C4-2B (cell line): ENCODE measurements around the gene RHOD.

Experiments used
- H3K27ac ChIP-seq: fragments of 450-650 bp; 2 replicates; pipeline ENCODE4 v1.5.1; 2017
- CTCF ChIP-seq: fragments of 450-650 bp; conservative IDR thresholded peaks from 2 replicates; pipeline ENCODE4 v1.5.1; 2017; ENCODE audit warnings: mild to moderate bottlenecking
- ZFX ChIP-seq: fragments of 450-650 bp; IDR thresholded peaks from 2 replicates; pipeline ENCODE4 v1.6.1; 2017

The RHOD gene

DNA sequence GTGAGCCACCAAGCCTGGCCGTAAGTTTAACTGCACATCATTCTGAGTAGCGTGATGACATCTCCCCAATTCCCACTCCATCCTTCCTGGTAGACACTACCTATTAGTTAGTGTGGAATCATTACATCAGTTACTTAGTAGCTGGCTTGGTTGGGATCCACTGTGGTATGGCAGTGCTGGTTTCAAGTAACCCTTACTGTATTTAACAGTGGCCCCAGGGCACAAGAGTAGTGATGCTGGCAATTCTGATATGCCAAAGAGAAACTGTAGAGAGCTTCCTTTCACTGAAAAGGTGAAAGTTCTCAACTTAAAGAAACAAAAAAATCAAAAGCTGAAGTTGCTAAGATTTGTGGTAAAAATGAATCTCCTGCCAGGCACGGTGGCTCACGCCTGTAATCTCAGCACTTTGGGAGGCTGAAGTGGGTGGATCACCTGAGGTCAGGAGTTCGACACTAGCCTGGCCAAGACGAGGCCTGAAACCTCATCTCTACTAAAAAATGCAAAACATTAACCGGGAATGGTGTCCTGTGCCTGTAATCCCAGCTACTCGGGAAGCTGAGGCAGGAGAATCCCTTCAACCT lies 27.2 kb downstream of the RHOD start:
- TF ChIP-seq CTCF = no peak
- TF ChIP-seq ZFX = no peak
- H3K27ac ChIP-seq = no peak overlapping the region

DNA sequence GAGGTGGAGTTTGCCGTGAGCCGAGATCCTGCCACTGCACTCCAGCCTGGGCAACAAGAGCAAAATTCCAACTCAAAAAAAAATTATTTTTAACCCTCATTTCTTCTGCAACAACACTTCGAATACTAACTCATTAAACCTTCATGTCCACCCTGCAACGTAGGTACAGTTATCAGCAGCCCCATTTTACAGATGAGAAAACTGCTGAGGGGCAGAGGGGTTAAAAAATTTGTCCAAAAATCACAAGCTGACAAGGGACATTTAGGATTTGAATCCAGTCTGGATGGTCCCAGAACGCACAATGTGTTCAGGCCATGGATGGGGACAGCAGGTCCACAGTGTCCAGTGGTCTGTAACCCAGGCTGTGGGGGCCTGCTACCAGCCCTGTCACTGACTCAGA lies 29.0 kb downstream of the RHOD start:
- TF ChIP-seq CTCF (no peak), ZFX (no peak)
- H3K27ac ChIP-seq = no peak overlapping the region

- TF ChIP-seq CTCF (no peak), ZFX (no peak)
- no peak overlapping the region for H3K27ac ChIP-seq
Observed at GRCh38 chr11:67090717-67091116, 34.1 kb downstream of the RHOD start.

DNA sequence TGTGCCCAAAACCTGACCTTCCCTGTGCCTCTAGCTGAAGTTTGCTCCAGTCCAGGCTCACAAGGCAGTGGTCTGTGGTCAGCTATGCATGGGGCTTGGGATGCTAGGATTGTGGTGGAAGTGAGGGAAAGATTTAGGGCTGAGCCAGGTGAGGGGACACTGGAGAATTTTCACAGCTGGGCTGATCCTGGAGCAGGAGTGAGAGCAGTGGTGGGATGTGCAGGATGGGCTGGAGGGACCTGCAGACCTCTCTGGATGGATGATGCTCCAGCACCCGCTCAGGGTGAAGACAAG lies 38.5 kb downstream of the RHOD start:
- TF ChIP-seq CTCF = no peak
- TF ChIP-seq ZFX = no peak
- no peak overlapping the region for H3K27ac ChIP-seq

- no peak for TF ChIP-seq CTCF
- no peak for TF ChIP-seq ZFX
Observed at GRCh38 chr11:67098799-67099429, 42.3 kb downstream of the RHOD start.

GRCh38 chr11:67099831-67100324 lies 43.2 kb downstream of the RHOD start:
- TF ChIP-seq ZFX = no peak
- H3K27ac ChIP-seq = no peak overlapping the region

More at GRCh38 chr11:67098799-67099429, 42.3 kb downstream of the RHOD start:
- no peak overlapping the region for H3K27ac ChIP-seq

- no peak for TF ChIP-seq ZFX
- no peak for TF ChIP-seq CTCF
- no peak overlapping the region for H3K27ac ChIP-seq
Observed at GRCh38 chr11:67102664-67103063, 46.0 kb downstream of the RHOD start.

DNA sequence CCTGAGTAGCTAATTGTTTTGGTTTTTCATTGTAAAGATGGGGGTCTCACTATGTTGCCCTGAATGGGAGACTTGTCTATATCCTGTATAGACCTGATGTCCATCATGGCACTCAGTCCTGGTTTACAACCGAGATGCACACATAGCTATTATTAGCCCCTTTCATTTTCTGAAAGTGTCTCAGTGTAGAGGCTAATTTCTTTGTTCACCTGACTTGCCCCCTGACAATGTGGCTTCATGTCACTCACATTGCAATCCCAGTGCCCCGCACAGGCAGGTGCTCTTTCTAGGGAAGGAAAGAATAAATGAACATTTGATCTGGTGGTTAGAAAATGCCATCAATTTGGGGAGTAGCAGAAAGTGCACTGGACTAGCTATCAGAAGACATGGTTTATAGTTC lies 49.3 kb downstream of the RHOD start:
- no peak for TF ChIP-seq ZFX
- no peak for TF ChIP-seq CTCF
- H3K27ac ChIP-seq = no peak overlapping the region
